Sigmoid colon (tissue), 4 donors: Measurements from ENCODE around the gene SRSF7.

Experiments
- CTCF ChIP-seq, 4 experiments: fragments of 450-650 bp in 3 of 4; fragments of 200-600 bp in 1 of 4; IDR thresholded peaks; one replicate each; pipeline ENCODE4 v1.5.1; 2016 to 2019; ENCODE audit warnings: antibody characterized with exemption in 4 of 4, mild to moderate bottlenecking in 3 of 4, moderate library complexity in 2 of 4
- POLR2AphosphoS5 ChIP-seq, 4 donors: sonication (generic); formaldehyde crosslinking; IDR thresholded peaks; one replicate each; pipeline ENCODE4 v1.6.1; 2017; ENCODE audit warnings: antibody characterized with exemption in 4 of 4

GRCh38 chr2:38742797-38743559 lies 8.2 kb downstream of the SRSF7 start:
- TF ChIP-seq CTCF (IDR thresholded peaks at IDR 0.05) = no peak
- no peak for TF ChIP-seq POLR2AphosphoS5 (IDR thresholded peaks at IDR 0.05)
